HCT116 (cell line): ENCODE data around the gene ATG101. TPM values are rescaled to one million over a fixed set of nuclear protein-coding genes. Genes with fewer than 3 reads are reported as not detected.

ENCODE experiments used
- ATAC-seq: fragments of 200-7000 bp; cut with Tn5 transposase; 2 replicates; pipeline ENCODE4 v1.9.1; 2020; ENCODE audit warnings: mild to moderate bottlenecking, moderate library complexity
- BruUV-seq: library from RNA; stranded (reverse); fragments of 400-500 nt; replicated peaks from 2 replicates; lab custom pipeline; 2021; lab: Mats Ljungman, UMichigan
- CTCF ChIA-PET: fragments of 300-600 bp; sonication (Branson Sonifier 250); formaldehyde crosslinking; loops from one replicate; lab custom pipeline; 2021; ENCODE audit warnings: antibody characterized with exemption; lab: Charles Lee
- POLR2A ChIA-PET: fragments of 300-600, 350-600 bp; sonication (Branson Sonifier 250); formaldehyde crosslinking; loops from one replicate; lab custom pipeline; 2021; ENCODE audit warnings: antibody characterized with exemption; lab: Charles Lee
- RAD21 ChIA-PET, 2 experiments: fragments of 300-600 bp; sonication (Branson Sonifier 250); formaldehyde crosslinking; loops; one replicate each; lab custom pipeline; 2023; ENCODE audit warnings: low total read pairs in 2 of 2; ENCODE audit not compliant: uncharacterized antibody in 2 of 2, unreplicated experiment in 2 of 2, low non-redundant PET in 1 of 2; lab: Charles Lee
- DNase-seq: peaks from one replicate; pipeline ENCODE4 v3.0.0-alpha.2; 2010; ENCODE audit warnings: low read depth, low spot score
- H2AFZ ChIP-seq: fragments of 200-600 bp; shearing (Covaris generic), sonication (generic); 2 replicates; pipeline ENCODE4 v1.6.1; 2017; ENCODE audit warnings: low read depth, mixed run types, mixed read lengths, antibody characterized with exemption, low read length; ENCODE audit not compliant: poor library complexity, severe bottlenecking
- H3K27ac ChIP-seq: 2 replicates; pipeline ENCODE4 v1.5.1; 2012; ENCODE audit warnings: low read depth, low read length
- H3K27me3 ChIP-seq: fragments of 200-600 bp; sonication (generic); 2 replicates; pipeline ENCODE4 v1.6.1; 2016; ENCODE audit warnings: mixed run types, low read length, mixed read lengths; ENCODE audit not compliant: insufficient read depth
- H3K36me3 ChIP-seq, 2 experiments: fragments of 200-500 bp in 1 of 2; fragments of 200-600 bp in 1 of 2; sonication (Bioruptor generic) in 1 of 2; sonication (generic) in 1 of 2; 2 replicates each; pipeline versions ENCODE4 v1.5.1 to v1.6.1; 2014 to 2016; ENCODE audit warnings: low read length in 2 of 2, inconsistent platforms in 1 of 2, mixed read lengths in 1 of 2, mixed run types in 1 of 2; ENCODE audit not compliant: insufficient read depth in 2 of 2, control insufficient read depth in 1 of 2
- H3K4me1 ChIP-seq, 2 experiments: fragments of 200-600 bp in 1 of 2; sonication (generic) in 1 of 2; 2 replicates each; pipeline versions ENCODE4 v1.5.1 to v1.6.1; 2012 to 2017; ENCODE audit warnings: low read length in 2 of 2, inconsistent platforms in 1 of 2, mild to moderate bottlenecking in 1 of 2, mixed read lengths in 1 of 2, mixed run types in 1 of 2, moderate library complexity in 1 of 2; ENCODE audit not compliant: insufficient read depth in 2 of 2, control insufficient read depth in 1 of 2
- H3K4me2 ChIP-seq: fragments of 200-600 bp; sonication (generic); 2 replicates; pipeline ENCODE4 v1.6.1; 2017; ENCODE audit warnings: mixed run types, low read length, mixed read lengths
- H3K4me3 ChIP-seq, 2 experiments: fragments of 200-600 bp in 1 of 2; sonication (generic) in 1 of 2; replicated peaks in 1 of 2; 2 replicates each; pipeline ENCODE4 v1.5.1; 2011 to 2016; ENCODE audit warnings: low read length in 2 of 2, control low read depth in 1 of 2, low read depth in 1 of 2, mild to moderate bottlenecking in 1 of 2, mixed read lengths in 1 of 2, mixed run types in 1 of 2
- H3K79me2 ChIP-seq: fragments of 200-600 bp; sonication (generic); 2 replicates; pipeline ENCODE4 v1.6.1; 2017; ENCODE audit warnings: mild to moderate bottlenecking, mixed run types, low read length, moderate library complexity, mixed read lengths; ENCODE audit not compliant: insufficient read depth
- H3K9ac ChIP-seq: fragments of 200-600 bp; sonication (generic); 2 replicates; pipeline ENCODE4 v1.6.1; 2016; ENCODE audit warnings: low read length, mixed read lengths
- H3K9me2 ChIP-seq: fragments of 200-600 bp; sonication (generic), shearing (Covaris generic); 2 replicates; pipeline ENCODE4 v1.6.1; 2017; ENCODE audit warnings: mixed run types, mild to moderate bottlenecking, moderate library complexity; ENCODE audit not compliant: insufficient read depth
- H3K9me3 ChIP-seq, 2 experiments: fragments of 200-500 bp in 1 of 2; fragments of 200-600 bp in 1 of 2; sonication (Bioruptor generic) in 1 of 2; sonication (generic) in 1 of 2; 2 replicates each; pipeline ENCODE4 v1.6.1; 2014 to 2017; ENCODE audit warnings: low read length in 2 of 2, mixed read lengths in 2 of 2, inconsistent platforms in 1 of 2, low read depth in 1 of 2, mild to moderate bottlenecking in 1 of 2, mixed run types in 1 of 2, moderate library complexity in 1 of 2; ENCODE audit not compliant: control insufficient read depth in 1 of 2, insufficient read depth in 1 of 2
- H4K20me1 ChIP-seq: fragments of 200-600 bp; sonication (generic), shearing (Covaris generic); 2 replicates; pipeline ENCODE4 v1.6.1; 2017; ENCODE audit warnings: mixed run types, mild to moderate bottlenecking, moderate library complexity; ENCODE audit not compliant: insufficient read depth
- CBX3 ChIP-seq: IDR thresholded peaks from 2 replicates; pipeline ENCODE4 v1.6.1; 2012; ENCODE audit warnings: low read depth
- EZH2phosphoT487 ChIP-seq: fragments of 200-600 bp; IDR thresholded peaks from 2 replicates; pipeline ENCODE4 v1.6.1; 2018; ENCODE audit warnings: antibody characterized with exemption, borderline replicate concordance
- intact Hi-C: fragments of 100-400 bp; cut with micrococcal nuclease; formaldehyde crosslinking; loops from 2 replicates; pipeline ENCODE4 v1.10.0; 2022
- total RNA-seq: library from RNA; stranded (reverse); gene quantifications from one replicate; pipeline ENCODE4 v1.2.1, GENCODE V29; 2021; ENCODE audit not compliant: unreplicated experiment
- TF ChIP-seq, protein P1 (sequence below), 3 experiments: fragments of 200-600 bp in 1 of 3; sonication (generic) in 1 of 3; IDR thresholded peaks in 2 of 3; conservative IDR thresholded peaks in 1 of 3; 2 replicates each; pipeline ENCODE4 v1.5.1; 2012 to 2017; ENCODE audit warnings: low read depth in 2 of 3, low read length in 2 of 3, antibody characterized with exemption in 1 of 3, borderline replicate concordance in 1 of 3, control low read depth in 1 of 3, mild to moderate bottlenecking in 1 of 3, mixed read lengths in 1 of 3, mixed run types in 1 of 3, moderate library complexity in 1 of 3; ENCODE audit not compliant: insufficient read depth in 1 of 3
- TF ChIP-seq, protein P2 (sequence below): IDR thresholded peaks from 2 replicates; pipeline ENCODE4 v1.6.1; 2012
- TF ChIP-seq, protein P3 (sequence below): IDR thresholded peaks from 2 replicates; pipeline ENCODE4 v1.6.1; 2011; ENCODE audit warnings: mild to moderate bottlenecking, low read length, moderate library complexity; ENCODE audit not compliant: insufficient replicate concordance; ENCODE audit errors: extremely low read depth

ATG101 gene
- total RNA-seq, 1 experiment from 2014 or later: 49.2 TPM

DNA sequence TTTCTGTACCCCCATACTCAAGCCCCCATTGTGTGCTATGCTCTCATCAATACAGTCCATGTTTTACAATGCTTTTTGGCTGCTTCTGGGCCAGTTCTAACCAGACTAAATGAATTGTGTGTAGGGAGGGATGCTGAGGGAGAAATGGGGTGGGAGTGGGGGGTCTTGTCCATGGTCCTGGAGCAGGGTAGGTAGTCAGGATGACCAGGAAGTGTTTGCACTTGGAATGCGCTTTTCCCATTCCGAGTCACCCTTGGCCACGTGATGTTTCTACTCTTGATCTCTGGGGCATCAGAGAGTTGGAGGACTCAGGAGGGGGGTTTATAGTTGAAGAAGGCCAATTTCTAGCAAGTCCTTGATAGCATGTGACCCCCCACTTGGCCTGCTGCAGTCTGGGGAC is 8.5 kb downstream of the ATG101 start:
- Histone ChIP-seq H2AFZ (no peak overlapping the region), H3K4me1 (peaks cover 0 to 5% of the 10 kb centered on the region in 2 experiments; a peak in 1 of 4 replicates), H3K27me3 (no peaks in the 10 kb centered on the region), H3K36me3 (peaks cover 31 to 35% of the 10 kb centered on the region in 2 experiments; a peak in 3 of 4 replicates), H3K9ac (no peak overlapping the region), H3K4me2 (no peak overlapping the region), H3K27ac (no peak overlapping the region), H3K9me3 (no peaks in the 10 kb centered on the region), H3K9me2 (no peaks in the 10 kb centered on the region), H4K20me1 (no peaks in the 10 kb centered on the region), H3K4me3 (no peak overlapping the region), H3K79me2 (peaks cover 35% of the 10 kb centered on the region)
- POLR2A ChIA-PET: interaction anchor here (0.9 kb wide), 1 partner anchor 9 kb away, joined by 4 read pairs; the partner anchor contains the start of gene ATG101
- CTCF ChIA-PET: interaction anchor here (0.9 to 8.9 kb wide), 2 partner anchors 10 to 53 kb away, joined by 3 to 123 read pairs; no protein-coding TSS in a partner anchor
- ATAC-seq (no peak), DNase-seq (no peak)
- TF ChIP-seq, protein P1, sequence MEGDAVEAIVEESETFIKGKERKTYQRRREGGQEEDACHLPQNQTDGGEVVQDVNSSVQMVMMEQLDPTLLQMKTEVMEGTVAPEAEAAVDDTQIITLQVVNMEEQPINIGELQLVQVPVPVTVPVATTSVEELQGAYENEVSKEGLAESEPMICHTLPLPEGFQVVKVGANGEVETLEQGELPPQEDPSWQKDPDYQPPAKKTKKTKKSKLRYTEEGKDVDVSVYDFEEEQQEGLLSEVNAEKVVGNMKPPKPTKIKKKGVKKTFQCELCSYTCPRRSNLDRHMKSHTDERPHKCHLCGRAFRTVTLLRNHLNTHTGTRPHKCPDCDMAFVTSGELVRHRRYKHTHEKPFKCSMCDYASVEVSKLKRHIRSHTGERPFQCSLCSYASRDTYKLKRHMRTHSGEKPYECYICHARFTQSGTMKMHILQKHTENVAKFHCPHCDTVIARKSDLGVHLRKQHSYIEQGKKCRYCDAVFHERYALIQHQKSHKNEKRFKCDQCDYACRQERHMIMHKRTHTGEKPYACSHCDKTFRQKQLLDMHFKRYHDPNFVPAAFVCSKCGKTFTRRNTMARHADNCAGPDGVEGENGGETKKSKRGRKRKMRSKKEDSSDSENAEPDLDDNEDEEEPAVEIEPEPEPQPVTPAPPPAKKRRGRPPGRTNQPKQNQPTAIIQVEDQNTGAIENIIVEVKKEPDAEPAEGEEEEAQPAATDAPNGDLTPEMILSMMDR (IDR thresholded peaks at IDR 0.05 in 2 of 3, conservative IDR thresholded peaks at IDR 0.05 in 1 of 3; ENCODE audit: borderline replicate concordance in 1 of 3, insufficient read depth in 1 of 3, low read depth in 2 of 3, low read length in 2 of 3): no peak
- TF ChIP-seq CBX3 (no peak), EZH2phosphoT487 (no peak)
- TF ChIP-seq, protein P2, sequence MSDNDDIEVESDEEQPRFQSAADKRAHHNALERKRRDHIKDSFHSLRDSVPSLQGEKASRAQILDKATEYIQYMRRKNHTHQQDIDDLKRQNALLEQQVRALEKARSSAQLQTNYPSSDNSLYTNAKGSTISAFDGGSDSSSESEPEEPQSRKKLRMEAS: no peak
- TF ChIP-seq, protein P3, sequence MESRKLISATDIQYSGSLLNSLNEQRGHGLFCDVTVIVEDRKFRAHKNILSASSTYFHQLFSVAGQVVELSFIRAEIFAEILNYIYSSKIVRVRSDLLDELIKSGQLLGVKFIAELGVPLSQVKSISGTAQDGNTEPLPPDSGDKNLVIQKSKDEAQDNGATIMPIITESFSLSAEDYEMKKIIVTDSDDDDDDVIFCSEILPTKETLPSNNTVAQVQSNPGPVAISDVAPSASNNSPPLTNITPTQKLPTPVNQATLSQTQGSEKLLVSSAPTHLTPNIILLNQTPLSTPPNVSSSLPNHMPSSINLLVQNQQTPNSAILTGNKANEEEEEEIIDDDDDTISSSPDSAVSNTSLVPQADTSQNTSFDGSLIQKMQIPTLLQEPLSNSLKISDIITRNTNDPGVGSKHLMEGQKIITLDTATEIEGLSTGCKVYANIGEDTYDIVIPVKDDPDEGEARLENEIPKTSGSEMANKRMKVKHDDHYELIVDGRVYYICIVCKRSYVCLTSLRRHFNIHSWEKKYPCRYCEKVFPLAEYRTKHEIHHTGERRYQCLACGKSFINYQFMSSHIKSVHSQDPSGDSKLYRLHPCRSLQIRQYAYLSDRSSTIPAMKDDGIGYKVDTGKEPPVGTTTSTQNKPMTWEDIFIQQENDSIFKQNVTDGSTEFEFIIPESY: no peak
- BruUV-seq: no TSS peak
- RAD21 ChIA-PET: no interaction called here
- intact Hi-C loops: no loop called here
